22Rv1 (cell line): ENCODE results near the gene PCDHB7.
"Not testable (repeated sequence)": the region's sequence is repeated elsewhere in the genome, so short reads cannot be mapped to it uniquely, and the experiment has no call there.

ENCODE experiments used
- H3K27ac ChIP-seq: fragments of 450-650 bp; 2 replicates; pipeline ENCODE4 v1.5.1; 2017
- ZFX ChIP-seq: fragments of 450-650 bp; IDR thresholded peaks from 2 replicates; pipeline ENCODE4 v1.6.1; 2017; ENCODE audit warnings: antibody characterized with exemption, borderline replicate concordance
- TF ChIP-seq, protein P1 (sequence below): fragments of 450-650 bp; IDR thresholded peaks from 2 replicates; pipeline ENCODE4 v1.5.1; 2017; ENCODE audit warnings: mild to moderate bottlenecking

PCDHB7 gene

DNA sequence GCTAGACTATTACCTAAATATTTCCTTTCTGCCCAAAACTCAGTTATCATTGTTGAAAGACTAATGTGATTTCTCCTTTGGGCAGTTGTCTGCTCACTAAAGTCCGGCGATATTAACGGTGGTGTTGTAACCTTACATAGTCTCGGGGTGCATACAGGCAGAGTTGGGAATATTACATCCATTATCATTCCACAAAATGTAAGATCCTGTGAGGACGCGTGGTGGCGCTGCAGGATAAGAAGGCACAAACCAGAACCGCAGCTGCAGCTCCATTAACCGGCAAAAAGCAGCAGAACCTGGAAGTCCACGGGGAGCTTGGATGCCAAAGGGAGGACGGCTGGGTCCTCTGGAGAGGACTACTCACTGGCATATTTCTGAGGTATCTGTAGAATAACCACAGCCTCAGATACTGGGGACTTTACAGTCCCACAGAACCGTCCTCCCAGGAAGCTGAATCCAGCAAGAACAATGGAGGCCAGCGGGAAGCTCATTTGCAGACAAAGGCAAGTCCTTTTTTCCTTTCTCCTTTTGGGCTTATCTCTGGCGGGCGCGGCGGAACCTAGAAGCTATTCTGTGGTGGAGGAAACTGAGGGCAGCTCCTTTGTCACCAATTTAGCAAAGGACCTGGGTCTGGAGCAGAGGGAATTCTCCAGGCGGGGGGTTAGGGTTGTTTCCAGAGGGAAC, 41.4 kb downstream of the PCDHB7 start, which contains the start of gene PCDHB13:
PCDHB13 (plus strand) TSS at position 264 of the 684 bp plus-strand sequence; CDS start at position 469, 205 bp downstream.
- not testable (repeated sequence) for H3K27ac ChIP-seq
- TF ChIP-seq, protein P1, sequence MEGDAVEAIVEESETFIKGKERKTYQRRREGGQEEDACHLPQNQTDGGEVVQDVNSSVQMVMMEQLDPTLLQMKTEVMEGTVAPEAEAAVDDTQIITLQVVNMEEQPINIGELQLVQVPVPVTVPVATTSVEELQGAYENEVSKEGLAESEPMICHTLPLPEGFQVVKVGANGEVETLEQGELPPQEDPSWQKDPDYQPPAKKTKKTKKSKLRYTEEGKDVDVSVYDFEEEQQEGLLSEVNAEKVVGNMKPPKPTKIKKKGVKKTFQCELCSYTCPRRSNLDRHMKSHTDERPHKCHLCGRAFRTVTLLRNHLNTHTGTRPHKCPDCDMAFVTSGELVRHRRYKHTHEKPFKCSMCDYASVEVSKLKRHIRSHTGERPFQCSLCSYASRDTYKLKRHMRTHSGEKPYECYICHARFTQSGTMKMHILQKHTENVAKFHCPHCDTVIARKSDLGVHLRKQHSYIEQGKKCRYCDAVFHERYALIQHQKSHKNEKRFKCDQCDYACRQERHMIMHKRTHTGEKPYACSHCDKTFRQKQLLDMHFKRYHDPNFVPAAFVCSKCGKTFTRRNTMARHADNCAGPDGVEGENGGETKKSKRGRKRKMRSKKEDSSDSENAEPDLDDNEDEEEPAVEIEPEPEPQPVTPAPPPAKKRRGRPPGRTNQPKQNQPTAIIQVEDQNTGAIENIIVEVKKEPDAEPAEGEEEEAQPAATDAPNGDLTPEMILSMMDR = peak; percentile 78

DNA sequence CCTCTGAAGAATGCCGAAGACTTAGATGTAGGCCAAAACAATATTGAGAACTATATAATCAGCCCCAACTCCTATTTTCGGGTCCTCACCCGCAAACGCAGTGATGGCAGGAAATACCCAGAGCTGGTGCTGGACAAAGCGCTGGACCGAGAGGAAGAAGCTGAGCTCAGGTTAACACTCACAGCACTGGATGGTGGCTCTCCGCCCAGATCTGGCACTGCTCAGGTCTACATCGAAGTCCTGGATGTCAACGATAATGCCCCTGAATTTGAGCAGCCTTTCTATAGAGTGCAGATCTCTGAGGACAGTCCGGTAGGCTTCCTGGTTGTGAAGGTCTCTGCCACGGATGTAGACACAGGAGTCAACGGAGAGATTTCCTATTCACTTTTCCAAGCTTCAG, 42.1 kb downstream of the PCDHB7 start:
- not testable (repeated sequence) for H3K27ac ChIP-seq

DNA sequence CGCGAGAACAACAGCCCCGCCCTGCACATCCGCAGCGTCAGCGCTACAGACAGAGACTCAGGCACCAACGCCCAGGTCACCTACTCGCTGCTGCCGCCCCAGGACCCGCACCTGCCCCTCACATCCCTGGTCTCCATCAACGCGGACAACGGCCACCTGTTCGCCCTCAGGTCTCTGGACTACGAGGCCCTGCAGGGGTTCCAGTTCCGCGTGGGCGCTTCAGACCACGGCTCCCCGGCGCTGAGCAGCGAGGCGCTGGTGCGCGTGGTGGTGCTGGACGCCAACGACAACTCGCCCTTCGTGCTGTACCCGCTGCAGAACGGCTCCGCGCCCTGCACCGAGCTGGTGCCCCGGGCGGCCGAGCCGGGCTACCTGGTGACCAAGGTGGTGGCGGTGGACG, 43.1 kb downstream of the PCDHB7 start:
- H3K27ac ChIP-seq = not testable (repeated sequence)

DNA sequence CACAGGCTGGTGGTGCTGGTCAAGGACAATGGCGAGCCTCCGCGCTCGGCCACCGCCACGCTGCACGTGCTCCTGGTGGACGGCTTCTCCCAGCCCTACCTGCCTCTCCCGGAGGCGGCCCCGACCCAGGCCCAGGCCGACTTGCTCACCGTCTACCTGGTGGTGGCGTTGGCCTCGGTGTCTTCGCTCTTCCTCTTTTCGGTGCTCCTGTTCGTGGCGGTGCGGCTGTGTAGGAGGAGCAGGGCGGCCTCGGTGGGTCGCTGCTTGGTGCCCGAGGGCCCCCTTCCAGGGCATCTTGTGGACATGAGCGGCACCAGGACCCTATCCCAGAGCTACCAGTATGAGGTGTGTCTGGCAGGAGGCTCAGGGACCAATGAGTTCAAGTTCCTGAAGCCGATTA, 43.6 kb downstream of the PCDHB7 start:
- not testable (repeated sequence) for H3K27ac ChIP-seq

DNA sequence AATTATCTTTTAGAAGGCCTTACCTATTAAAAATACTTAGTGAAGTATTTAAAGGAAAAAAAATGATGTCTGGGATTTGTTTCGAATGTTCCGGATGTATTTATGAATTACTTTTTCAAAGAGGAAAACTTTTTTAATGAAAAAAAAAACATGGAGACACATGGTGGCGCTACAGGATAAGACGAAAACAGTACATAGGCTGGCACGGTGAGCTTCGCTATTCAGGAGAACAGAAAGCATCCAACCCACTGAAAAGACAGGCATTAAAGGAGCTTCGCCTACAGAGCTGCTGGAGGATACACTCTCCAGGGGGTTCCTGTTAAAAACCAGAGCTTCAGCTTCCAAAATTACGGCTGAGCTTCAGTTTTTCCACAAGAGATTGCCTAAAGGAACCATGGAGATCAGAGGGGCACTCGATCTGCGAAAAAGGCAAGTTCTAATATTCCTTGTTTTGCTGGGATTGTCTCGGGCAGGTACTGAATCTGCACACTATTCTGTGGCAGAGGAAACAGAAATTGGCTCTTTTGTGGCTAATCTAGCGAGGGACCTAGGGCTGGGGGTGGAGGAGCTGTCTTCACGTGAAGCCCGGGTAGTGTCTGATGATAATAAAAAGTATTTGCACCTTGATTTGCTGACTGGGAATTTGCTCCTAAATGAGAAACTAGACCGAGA, 50.8 kb downstream of the PCDHB7 start, which contains the start of gene PCDHB14:
PCDHB14 (plus strand) TSS at position 232 of the 672 bp plus-strand sequence; CDS start at position 395, 163 bp downstream.
- H3K27ac ChIP-seq = no peak within 1 kb of the TSS
- TF ChIP-seq, protein P1 = peak; percentile 73
- no peak for TF ChIP-seq ZFX

DNA sequence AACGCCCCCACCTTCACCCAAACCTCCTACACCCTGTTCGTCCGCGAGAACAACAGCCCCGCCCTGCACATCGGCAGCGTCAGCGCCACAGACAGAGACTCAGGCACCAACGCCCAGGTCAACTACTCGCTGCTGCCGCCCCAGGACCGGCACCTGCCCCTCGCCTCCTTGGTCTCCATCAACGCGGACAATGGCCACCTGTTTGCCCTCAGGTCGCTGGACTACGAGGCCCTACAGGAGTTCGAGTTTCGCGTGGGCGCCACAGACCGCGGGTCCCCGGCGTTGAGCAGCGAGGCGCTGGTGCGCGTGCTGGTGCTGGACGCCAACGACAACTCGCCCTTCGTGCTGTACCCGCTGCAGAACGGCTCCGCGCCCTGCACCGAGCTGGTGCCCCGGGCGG, 52.4 kb downstream of the PCDHB7 start:
- H3K27ac ChIP-seq = not testable (repeated sequence)

DNA sequence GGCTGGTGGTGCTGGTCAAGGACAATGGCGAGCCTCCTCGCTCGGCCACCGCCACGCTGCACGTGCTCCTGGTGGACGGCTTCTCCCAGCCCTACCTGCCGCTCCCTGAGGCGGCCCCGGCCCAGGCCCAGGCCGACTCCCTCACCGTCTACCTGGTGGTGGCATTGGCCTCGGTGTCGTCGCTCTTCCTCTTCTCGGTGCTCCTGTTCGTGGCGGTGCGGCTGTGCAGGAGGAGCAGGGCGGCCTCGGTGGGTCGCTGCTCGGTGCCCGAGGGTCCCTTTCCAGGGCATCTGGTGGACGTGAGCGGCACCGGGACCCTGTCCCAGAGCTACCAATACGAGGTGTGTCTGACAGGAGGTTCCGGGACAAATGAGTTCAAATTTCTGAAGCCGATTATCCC, 53.0 kb downstream of the PCDHB7 start:
- H3K27ac ChIP-seq = not testable (repeated sequence)
